Brain microvascular endothelial cell (primary cell): ENCODE results near the gene TLK1.

Experiments used
- DNase-seq: peaks from one replicate; pipeline ENCODE4 v3.0.0-alpha.2; 2020
- H3K27ac ChIP-seq: fragments of 250-450 bp; sonication (Bioruptor Pico); 2 replicates; pipeline ENCODE4 v1.5.1; 2020; ENCODE audit warnings: mild to moderate bottlenecking, moderate library complexity
- H3K27me3 ChIP-seq: fragments of 250-450 bp; sonication (Bioruptor Pico); replicated peaks from 2 replicates; pipeline ENCODE4 v1.5.1; 2020; ENCODE audit warnings: mild to moderate bottlenecking
- H3K36me3 ChIP-seq: fragments of 250-450 bp; sonication (Bioruptor Pico); replicated peaks from 2 replicates; pipeline ENCODE4 v1.5.1; 2020; ENCODE audit warnings: mild to moderate bottlenecking
- H3K4me3 ChIP-seq: 2 replicates; pipeline ENCODE4 v1.5.1; 2011; ENCODE audit warnings: low read depth, mild to moderate bottlenecking, control low read depth, low read length, moderate library complexity
- in situ Hi-C: cut with HindIII; loops from 2 replicates; pipeline ENCODE4 v1.10.0; 2017; ENCODE audit warnings: low sequenced_read_pairs, low pct_ligation_motif_present
- TF ChIP-seq, protein P1 (sequence below): IDR thresholded peaks from 2 replicates; pipeline ENCODE4 v1.5.1; 2011; ENCODE audit warnings: low read depth, mild to moderate bottlenecking, moderate library complexity, low read length, control low read depth, inconsistent platforms; ENCODE audit errors: missing control alignments

Gene TLK1

DNA sequence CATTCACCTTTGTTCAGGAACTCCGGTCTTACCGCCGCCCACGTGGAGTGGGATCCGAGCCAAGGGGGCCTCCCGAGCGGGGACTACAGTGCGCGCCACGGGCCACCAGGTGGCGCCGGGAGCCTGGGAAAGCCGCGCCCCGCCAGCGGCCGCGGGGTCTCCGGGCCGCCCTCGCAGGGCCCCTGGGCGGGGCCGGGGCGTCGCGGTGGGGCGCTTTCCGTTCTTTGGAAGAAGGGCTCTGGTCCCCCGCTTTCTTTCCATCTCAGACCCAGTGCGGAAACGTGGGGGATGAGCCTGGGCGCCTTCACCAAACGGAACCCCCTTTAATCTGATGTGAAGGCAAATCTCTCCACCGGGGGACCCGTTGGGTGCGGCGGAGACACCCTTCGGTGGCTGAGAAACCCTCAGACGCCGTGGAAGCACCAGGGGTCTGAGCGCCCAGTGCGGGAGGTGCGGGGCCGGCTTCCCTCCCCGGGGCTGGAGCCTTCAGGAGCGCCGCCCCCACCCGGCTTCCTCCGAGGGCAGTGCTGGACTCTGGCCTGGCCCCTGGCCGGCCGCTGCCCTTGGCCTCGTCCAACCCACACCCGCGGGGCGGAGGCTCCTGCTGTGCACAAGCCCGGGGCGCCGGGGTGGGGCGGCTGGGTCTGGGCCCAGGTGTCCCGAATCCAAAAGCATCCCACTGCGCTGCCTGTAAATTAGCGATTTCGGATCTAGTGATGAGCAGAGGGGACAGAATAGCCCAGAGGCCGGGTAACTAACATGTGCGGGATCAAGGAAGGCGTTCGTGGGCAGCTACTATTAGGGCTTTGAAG is 187.0 kb downstream of the TLK1 start:
- Histone ChIP-seq H3K27ac (peak overlapping the region; percentile 69), H3K4me3 (peak overlapping the region; percentile 69), H3K27me3 (no peaks in the 10 kb centered on the region), H3K36me3 (peaks cover 5% of the 10 kb centered on the region)
- TF ChIP-seq, protein P1, sequence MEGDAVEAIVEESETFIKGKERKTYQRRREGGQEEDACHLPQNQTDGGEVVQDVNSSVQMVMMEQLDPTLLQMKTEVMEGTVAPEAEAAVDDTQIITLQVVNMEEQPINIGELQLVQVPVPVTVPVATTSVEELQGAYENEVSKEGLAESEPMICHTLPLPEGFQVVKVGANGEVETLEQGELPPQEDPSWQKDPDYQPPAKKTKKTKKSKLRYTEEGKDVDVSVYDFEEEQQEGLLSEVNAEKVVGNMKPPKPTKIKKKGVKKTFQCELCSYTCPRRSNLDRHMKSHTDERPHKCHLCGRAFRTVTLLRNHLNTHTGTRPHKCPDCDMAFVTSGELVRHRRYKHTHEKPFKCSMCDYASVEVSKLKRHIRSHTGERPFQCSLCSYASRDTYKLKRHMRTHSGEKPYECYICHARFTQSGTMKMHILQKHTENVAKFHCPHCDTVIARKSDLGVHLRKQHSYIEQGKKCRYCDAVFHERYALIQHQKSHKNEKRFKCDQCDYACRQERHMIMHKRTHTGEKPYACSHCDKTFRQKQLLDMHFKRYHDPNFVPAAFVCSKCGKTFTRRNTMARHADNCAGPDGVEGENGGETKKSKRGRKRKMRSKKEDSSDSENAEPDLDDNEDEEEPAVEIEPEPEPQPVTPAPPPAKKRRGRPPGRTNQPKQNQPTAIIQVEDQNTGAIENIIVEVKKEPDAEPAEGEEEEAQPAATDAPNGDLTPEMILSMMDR, result peak; percentile 73
- DNase-seq, result peak; percentile 52
- in situ Hi-C loops, result loop anchor here (25.0 kb wide), 1 partner anchor 189 kb away; the partner anchor contains the start of gene TLK1

- TF ChIP-seq, protein P1, result no peak
- no peak overlapping the region for H3K27ac ChIP-seq
- peak overlapping the region; percentile 45 for H3K4me3 ChIP-seq
- no peak for DNase-seq
- no peaks in the 10 kb centered on the region for H3K27me3 ChIP-seq
- H3K36me3 ChIP-seq, result peaks cover 11% of the 10 kb centered on the region
- in situ Hi-C loops, result loop anchor here (25.0 kb wide), 1 partner anchor 189 kb away; the partner anchor contains the start of gene TLK1
Observed at GRCh38 chr2:170973225-170973491, 187.5 kb downstream of the TLK1 start.

GRCh38 chr2:170972296-170973224 is 188.1 kb downstream of the TLK1 start:
- no peaks in the 10 kb centered on the region for H3K27me3 ChIP-seq
- no peak overlapping the region for H3K4me3 ChIP-seq
- H3K27ac ChIP-seq, result no peak overlapping the region
- in situ Hi-C loops, result loop anchor here (25.0 kb wide), 1 partner anchor 190 kb away; the partner anchor contains the start of gene TLK1
- H3K36me3 ChIP-seq, result peaks cover 15% of the 10 kb centered on the region
- TF ChIP-seq, protein P1, result no peak
- DNase-seq, result no peak

DNA sequence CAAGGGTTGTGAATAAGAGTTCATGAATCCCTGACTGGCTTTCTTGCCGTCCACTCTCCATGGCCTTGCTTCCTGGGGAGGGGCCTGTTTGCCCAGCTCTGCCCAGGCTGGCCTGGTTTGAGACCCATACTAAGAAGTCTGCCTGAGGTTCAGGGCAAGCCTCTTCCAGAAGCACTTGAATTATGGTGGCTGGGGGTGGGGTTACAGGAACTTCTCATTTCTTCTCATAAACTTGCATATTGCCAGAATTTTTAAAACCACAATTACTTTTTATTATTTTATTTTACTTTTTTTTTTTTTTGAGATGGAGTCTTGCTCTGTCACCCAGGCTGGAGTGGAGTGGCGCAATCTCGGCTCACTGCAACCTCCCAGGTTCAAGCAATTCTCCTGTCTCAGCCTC is 189.6 kb downstream of the TLK1 start:
- H3K27ac ChIP-seq, result no peak overlapping the region
- no peak for DNase-seq
- H3K36me3 ChIP-seq, result peaks cover 27% of the 10 kb centered on the region
- no peak overlapping the region for H3K4me3 ChIP-seq
- H3K27me3 ChIP-seq, result no peaks in the 10 kb centered on the region
- TF ChIP-seq, protein P1, result no peak
- in situ Hi-C loops, result loop anchor here (25.0 kb wide), 1 partner anchor 191 kb away; the partner anchor contains the start of gene TLK1

DNA sequence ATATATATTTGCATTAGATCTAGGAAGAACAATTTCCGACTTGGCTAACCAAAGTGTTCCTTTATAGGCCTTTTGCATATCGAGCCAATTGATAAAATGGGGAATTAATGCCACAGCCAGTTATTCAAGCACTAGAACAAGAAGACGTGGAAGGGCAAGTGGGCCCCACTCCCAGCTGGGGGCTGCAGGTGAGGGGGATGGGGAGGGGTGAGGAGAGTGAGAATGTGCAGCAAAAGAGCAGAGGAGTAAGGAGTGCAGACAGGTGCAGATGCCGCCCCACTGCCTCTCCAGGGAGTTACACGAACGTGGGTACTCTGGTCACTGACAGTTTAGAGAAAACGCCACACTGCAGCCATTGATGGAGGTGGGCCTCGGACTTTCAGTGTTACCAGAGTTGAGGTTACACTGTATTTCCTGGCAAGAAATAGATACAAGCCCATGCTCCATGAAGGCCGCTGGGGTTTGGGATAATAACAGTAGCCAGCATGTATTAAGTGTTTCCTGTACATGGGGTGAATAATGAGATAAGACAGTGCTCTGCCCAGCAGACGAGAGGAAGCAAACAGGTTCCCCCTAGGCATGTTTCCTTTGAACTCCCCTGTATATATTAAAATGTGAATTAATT is 190.7 kb downstream of the TLK1 start:
- Histone ChIP-seq H3K27me3 (no peaks in the 10 kb centered on the region), H3K36me3 (peaks cover 37% of the 10 kb centered on the region), H3K4me3 (no peak overlapping the region), H3K27ac (no peak overlapping the region)
- in situ Hi-C loops, result loop anchor here (25.0 kb wide), 1 partner anchor 192 kb away; the partner anchor contains the start of gene TLK1
- no peak for DNase-seq
- TF ChIP-seq, protein P1, result no peak
